Neural progenitor cell (in vitro differentiated cells): Measurements from ENCODE around the gene TMEM178B. TPM values are rescaled to one million over a fixed set of nuclear protein-coding genes. Genes with fewer than 3 reads are reported as not detected.

Source experiments
- DNase-seq: peaks from one replicate; pipeline ENCODE4 v3.0.0-alpha.2; 2016; ENCODE audit warnings: low spot score
- H2AFZ ChIP-seq: fragments of 200-600 bp; sonication (generic); replicated peaks from 2 replicates; pipeline ENCODE4 v1.6.1; 2016; ENCODE audit warnings: antibody characterized with exemption
- H3F3A ChIP-seq: fragments of 200-600 bp; sonication (generic); 2 replicates; pipeline ENCODE4 v1.6.1; 2016; ENCODE audit warnings: antibody characterized with exemption, low read depth
- H3K27ac ChIP-seq: fragments of 200-600 bp; sonication (generic); 2 replicates; pipeline ENCODE4 v1.5.1; 2016; ENCODE audit warnings: mild to moderate bottlenecking
- H3K27me3 ChIP-seq: fragments of 200-600 bp; sonication (generic); 2 replicates; pipeline ENCODE4 v1.6.1; 2016; ENCODE audit warnings: mild to moderate bottlenecking, moderate library complexity
- H3K36me3 ChIP-seq: fragments of 200-600 bp; sonication (generic); 2 replicates; pipeline ENCODE4 v1.5.1; 2016
- H3K4me1 ChIP-seq: fragments of 200-600 bp; sonication (generic); 2 replicates; pipeline ENCODE4 v1.6.1; 2016; ENCODE audit warnings: mixed run types
- H3K4me2 ChIP-seq: fragments of 200-600 bp; sonication (generic); 2 replicates; pipeline ENCODE4 v1.6.1; 2016
- H3K4me3 ChIP-seq: fragments of 200-600 bp; sonication (generic); 2 replicates; pipeline ENCODE4 v1.5.1; 2016
- H3K79me2 ChIP-seq: fragments of 200-600 bp; sonication (generic); 2 replicates; pipeline ENCODE4 v1.6.1; 2016; ENCODE audit warnings: low read depth
- H3K9ac ChIP-seq: fragments of 200-600 bp; sonication (generic); 2 replicates; pipeline ENCODE4 v1.6.1; 2016
- H3K9me3 ChIP-seq: fragments of 200-600 bp; sonication (generic); 2 replicates; pipeline ENCODE4 v1.5.1; 2016; ENCODE audit warnings: low read depth
- H4K20me1 ChIP-seq: fragments of 200-600 bp; sonication (generic); 2 replicates; pipeline ENCODE4 v1.6.1; 2016; ENCODE audit warnings: low read depth
- H3K27ac Mint-ChIP-seq: 3 replicates; pipeline ENCODE4 v1.8.0; 2021; ENCODE audit warnings: mixed read lengths
- H3K27me3 Mint-ChIP-seq: 2 replicates; pipeline ENCODE4 v1.8.0; 2022; ENCODE audit warnings: low read depth, mild to moderate bottlenecking, inconsistent platforms, moderate library complexity, mixed read lengths; ENCODE audit not compliant: insufficient read depth
- H3K36me3 Mint-ChIP-seq: 3 replicates; pipeline ENCODE4 v1.8.0; 2021; ENCODE audit warnings: mixed read lengths
- H3K4me1 Mint-ChIP-seq: 3 replicates; pipeline ENCODE4 v1.8.0; 2021; ENCODE audit warnings: mixed read lengths
- H3K4me3 Mint-ChIP-seq: 3 replicates; pipeline ENCODE4 v1.8.0; 2021; ENCODE audit warnings: mild to moderate bottlenecking, moderate library complexity, mixed read lengths
- H3K9me3 Mint-ChIP-seq: 3 replicates; pipeline ENCODE4 v1.8.0; 2020; ENCODE audit warnings: mixed read lengths
- EZH2 ChIP-seq: fragments of 200-600 bp; sonication (generic); IDR thresholded peaks from 2 replicates; pipeline ENCODE4 v1.6.1; 2017; ENCODE audit warnings: antibody characterized with exemption, mild to moderate bottlenecking, moderate library complexity
- EZH2phosphoT487 ChIP-seq: fragments of 200-600 bp; sonication (generic); IDR thresholded peaks from 2 replicates; pipeline ENCODE4 v1.6.1; 2017; ENCODE audit warnings: antibody characterized with exemption
- total RNA-seq: library from RNA; depleted of rRNA; stranded (reverse); fragments of >200 nt; gene quantifications from 2 replicates; pipeline ENCODE4 v1.2.3, GENCODE V29; 2015; ENCODE audit warnings: low replicate concordance
- TF ChIP-seq, protein P1 (sequence below): fragments of 200-600 bp; sonication (generic); IDR thresholded peaks from 2 replicates; pipeline ENCODE4 v1.5.1; 2017; ENCODE audit warnings: antibody characterized with exemption, mild to moderate bottlenecking

Gene TMEM178B
- total RNA-seq, 1 donor from 2014 or later, result 2.9 TPM

DNA sequence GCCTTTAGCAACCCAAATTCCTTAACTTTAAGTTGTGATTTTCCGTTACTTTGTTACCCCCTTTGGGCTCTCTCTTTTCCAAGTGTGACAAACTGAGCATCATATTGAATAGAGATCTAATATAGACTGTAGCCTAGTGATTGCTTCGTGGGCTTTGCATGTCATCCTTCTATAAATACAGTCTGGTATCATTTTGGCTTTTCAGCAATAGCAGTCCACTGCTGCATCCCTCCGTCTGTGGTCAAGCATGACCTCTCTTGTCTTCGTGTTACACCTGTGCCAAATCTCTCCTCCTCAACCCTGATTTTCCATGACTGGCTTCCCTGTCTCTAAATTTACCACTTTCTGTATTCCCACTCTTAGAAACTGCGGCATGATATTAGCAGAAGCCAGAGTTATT is 423.5 kb downstream of the TMEM178B start:
- peaks cover 3% of the 10 kb centered on the region for H3K27me3 Mint-ChIP-seq
- no peak overlapping the region for H3K4me3 ChIP-seq

DNA sequence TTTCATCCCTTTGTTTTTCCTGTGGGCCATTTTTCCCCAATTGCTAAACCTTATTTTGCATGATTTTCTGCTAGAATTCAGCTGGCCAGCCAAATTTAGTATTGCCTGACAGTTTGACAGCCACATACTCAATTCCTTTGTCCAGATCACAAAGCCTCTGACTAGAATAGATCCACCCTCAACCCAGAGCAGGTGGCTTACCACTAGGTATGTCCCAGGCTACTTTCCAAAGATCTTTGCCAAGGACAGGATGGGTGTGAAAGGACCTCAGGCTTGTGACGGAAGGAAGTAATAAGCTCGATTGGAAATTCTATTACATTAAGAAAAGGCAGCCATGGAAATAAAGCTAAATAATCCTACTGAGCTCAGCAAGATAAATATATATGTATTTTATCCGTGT is 426.7 kb downstream of the TMEM178B start:
- no peak overlapping the region for H3K27ac Mint-ChIP-seq
- no peak overlapping the region for H3K4me2 ChIP-seq
- H3K27ac ChIP-seq, result no peak overlapping the region
- H3K4me3 Mint-ChIP-seq, result no peak overlapping the region
- H3K9me3 ChIP-seq, result no peaks in the 10 kb centered on the region
- H3K4me1 ChIP-seq, result no peaks in the 10 kb centered on the region
- H3K9ac ChIP-seq, result no peak overlapping the region
- no peak overlapping the region for H2AFZ ChIP-seq
- no peaks in the 10 kb centered on the region for H3K79me2 ChIP-seq
- H3F3A ChIP-seq, result no peaks in the 10 kb centered on the region
- no peaks in the 10 kb centered on the region for H4K20me1 ChIP-seq
- no peaks in the 10 kb centered on the region for H3K36me3 Mint-ChIP-seq
- H3K27me3 Mint-ChIP-seq, result no peaks in the 10 kb centered on the region
- H3K4me1 Mint-ChIP-seq, result peaks cover 2% of the 10 kb centered on the region
- no peaks in the 10 kb centered on the region for H3K27me3 ChIP-seq
- H3K36me3 ChIP-seq, result no peaks in the 10 kb centered on the region
- TF ChIP-seq, protein P1, sequence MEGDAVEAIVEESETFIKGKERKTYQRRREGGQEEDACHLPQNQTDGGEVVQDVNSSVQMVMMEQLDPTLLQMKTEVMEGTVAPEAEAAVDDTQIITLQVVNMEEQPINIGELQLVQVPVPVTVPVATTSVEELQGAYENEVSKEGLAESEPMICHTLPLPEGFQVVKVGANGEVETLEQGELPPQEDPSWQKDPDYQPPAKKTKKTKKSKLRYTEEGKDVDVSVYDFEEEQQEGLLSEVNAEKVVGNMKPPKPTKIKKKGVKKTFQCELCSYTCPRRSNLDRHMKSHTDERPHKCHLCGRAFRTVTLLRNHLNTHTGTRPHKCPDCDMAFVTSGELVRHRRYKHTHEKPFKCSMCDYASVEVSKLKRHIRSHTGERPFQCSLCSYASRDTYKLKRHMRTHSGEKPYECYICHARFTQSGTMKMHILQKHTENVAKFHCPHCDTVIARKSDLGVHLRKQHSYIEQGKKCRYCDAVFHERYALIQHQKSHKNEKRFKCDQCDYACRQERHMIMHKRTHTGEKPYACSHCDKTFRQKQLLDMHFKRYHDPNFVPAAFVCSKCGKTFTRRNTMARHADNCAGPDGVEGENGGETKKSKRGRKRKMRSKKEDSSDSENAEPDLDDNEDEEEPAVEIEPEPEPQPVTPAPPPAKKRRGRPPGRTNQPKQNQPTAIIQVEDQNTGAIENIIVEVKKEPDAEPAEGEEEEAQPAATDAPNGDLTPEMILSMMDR, result no peak
- TF ChIP-seq EZH2 (no peak), EZH2phosphoT487 (no peak)
- no peaks in the 10 kb centered on the region for H3K9me3 Mint-ChIP-seq
- no peak for DNase-seq
- no peak overlapping the region for H3K4me3 ChIP-seq

More for the DNA sequence above, 423.5 kb downstream of the TMEM178B start:
- Mint-ChIP-seq H3K9me3 (no peaks in the 10 kb centered on the region), H3K36me3 (no peaks in the 10 kb centered on the region), H3K4me1 (peaks cover 2% of the 10 kb centered on the region), H3K4me3 (no peak overlapping the region), H3K27ac (no peak overlapping the region)
- Histone ChIP-seq H3K79me2 (no peaks in the 10 kb centered on the region), H3K9me3 (no peaks in the 10 kb centered on the region), H2AFZ (no peak overlapping the region), H3F3A (no peaks in the 10 kb centered on the region), H3K9ac (no peak overlapping the region), H3K27ac (no peak overlapping the region), H3K27me3 (no peaks in the 10 kb centered on the region), H3K36me3 (no peaks in the 10 kb centered on the region), H4K20me1 (no peaks in the 10 kb centered on the region), H3K4me1 (no peaks in the 10 kb centered on the region), H3K4me2 (no peak overlapping the region)
- TF ChIP-seq EZH2phosphoT487 (no peak), EZH2 (no peak)
- TF ChIP-seq, protein P1, result no peak
- no peak for DNase-seq

DNA sequence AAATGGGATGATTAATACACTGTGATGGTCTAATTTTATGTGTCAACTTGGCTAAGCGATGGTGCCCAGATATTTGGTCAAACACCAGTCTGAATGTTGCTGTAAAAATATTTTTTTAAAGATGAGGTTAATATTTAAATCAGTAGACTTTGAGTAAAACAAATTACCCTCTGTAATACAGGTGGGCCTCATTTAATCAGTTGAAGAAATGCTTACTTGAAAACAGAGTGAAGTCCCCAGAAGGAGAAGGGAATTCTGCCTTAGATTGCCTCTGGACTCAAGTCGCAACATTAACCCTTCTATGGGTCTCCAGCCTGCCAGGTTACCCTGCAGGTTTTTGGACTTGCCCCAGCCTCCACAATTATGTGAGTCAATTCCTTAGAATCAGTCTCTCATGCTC is 427.6 kb downstream of the TMEM178B start:
- H3K9ac ChIP-seq, result no peak overlapping the region
- Mint-ChIP-seq H3K36me3 (no peaks in the 10 kb centered on the region), H3K4me3 (no peak overlapping the region), H3K9me3 (no peaks in the 10 kb centered on the region), H3K27me3 (no peaks in the 10 kb centered on the region), H3K4me1 (peaks cover 2% of the 10 kb centered on the region), H3K27ac (no peak overlapping the region)
- no peaks in the 10 kb centered on the region for H3K27me3 ChIP-seq
- no peak for DNase-seq
- no peaks in the 10 kb centered on the region for H3K79me2 ChIP-seq
- H2AFZ ChIP-seq, result no peak overlapping the region
- no peaks in the 10 kb centered on the region for H3K4me1 ChIP-seq
- H4K20me1 ChIP-seq, result no peaks in the 10 kb centered on the region
- H3F3A ChIP-seq, result no peaks in the 10 kb centered on the region
- H3K9me3 ChIP-seq, result no peaks in the 10 kb centered on the region
- H3K36me3 ChIP-seq, result no peaks in the 10 kb centered on the region
- H3K4me3 ChIP-seq, result no peak overlapping the region
- no peak overlapping the region for H3K27ac ChIP-seq
- TF ChIP-seq EZH2phosphoT487, result no peak
- TF ChIP-seq, protein P1, result no peak
- no peak for TF ChIP-seq EZH2
- H3K4me2 ChIP-seq, result no peak overlapping the region
